Neuronal stem cell (in vitro differentiated cells): ENCODE results near the gene THADA.

Experiments
- DNase-seq: peaks from one replicate; pipeline ENCODE4 v3.0.0-alpha.2; 2013; ENCODE audit warnings: low spot score
- H2AFZ ChIP-seq: one replicate; pipeline ENCODE4 v1.6.1; 2013; ENCODE audit warnings: mild to moderate bottlenecking, low read length, inconsistent platforms
- H2AK5ac ChIP-seq: 2 replicates; pipeline ENCODE4 v1.6.1; 2013; ENCODE audit warnings: low read depth, mild to moderate bottlenecking, inconsistent platforms, low read length, moderate library complexity, mixed read lengths
- H2BK120ac ChIP-seq: 2 replicates; pipeline ENCODE4 v1.6.1; 2013; ENCODE audit warnings: low read depth, mild to moderate bottlenecking, inconsistent platforms, low read length, moderate library complexity, mixed read lengths
- H2BK12ac ChIP-seq: one replicate; pipeline ENCODE4 v1.6.1; 2013; ENCODE audit warnings: low read length, inconsistent platforms
- H2BK15ac ChIP-seq: 2 replicates; pipeline ENCODE4 v1.6.1; 2013; ENCODE audit warnings: mild to moderate bottlenecking, low read length, inconsistent platforms, mixed read lengths
- H2BK5ac ChIP-seq: one replicate; pipeline ENCODE4 v1.6.1; 2013; ENCODE audit warnings: inconsistent platforms, mild to moderate bottlenecking, low read length, moderate library complexity
- H3K14ac ChIP-seq: one replicate; pipeline ENCODE4 v1.6.1; 2013; ENCODE audit warnings: low read length, inconsistent platforms
- H3K18ac ChIP-seq: 2 replicates; pipeline ENCODE4 v1.6.1; 2013; ENCODE audit warnings: low read length, inconsistent platforms
- H3K23ac ChIP-seq: 2 replicates; pipeline ENCODE4 v1.6.1; 2013; ENCODE audit warnings: low read depth, mild to moderate bottlenecking, mixed read lengths, low read length, inconsistent platforms; ENCODE audit not compliant: poor library complexity
- H3K27ac ChIP-seq: replicated peaks from 3 replicates; pipeline ENCODE4 v1.5.1; 2013; ENCODE audit warnings: low read length, inconsistent platforms
- H3K27me3 ChIP-seq, 3 experiments: 2 replicates each; pipeline ENCODE4 v1.6.1; 2013; ENCODE audit warnings: low read length in 3 of 3, mild to moderate bottlenecking in 2 of 3, inconsistent platforms in 1 of 3, low read depth in 1 of 3, mixed read lengths in 1 of 3, moderate library complexity in 1 of 3; ENCODE audit not compliant: control insufficient read depth in 3 of 3, insufficient read depth in 3 of 3
- H3K36me3 ChIP-seq, 2 donors: replicated peaks in 1 of 2; 2 replicates each; pipeline ENCODE4 v1.6.1; 2013; ENCODE audit warnings: low read length in 2 of 2; ENCODE audit not compliant: control insufficient read depth in 2 of 2, insufficient read depth in 2 of 2
- H3K4ac ChIP-seq: 2 replicates; pipeline ENCODE4 v1.6.1; 2013; ENCODE audit warnings: inconsistent platforms, mild to moderate bottlenecking, low read length, moderate library complexity
- H3K4me1 ChIP-seq, 2 donors: 1 replicate in 1 of 2; 2 replicates in 1 of 2; pipeline ENCODE4 v1.6.1; 2013; ENCODE audit warnings: low read length in 2 of 2, low read depth in 1 of 2; ENCODE audit not compliant: control insufficient read depth in 2 of 2, insufficient read depth in 1 of 2
- H3K4me2 ChIP-seq: one replicate; pipeline ENCODE4 v1.6.1; 2013; ENCODE audit warnings: mild to moderate bottlenecking, low read length, inconsistent platforms; ENCODE audit not compliant: insufficient read depth, poor library complexity, severe bottlenecking
- H3K4me3 ChIP-seq, 2 donors: 2 replicates each; pipeline ENCODE4 v1.5.1; 2013; ENCODE audit warnings: low read length in 2 of 2, mild to moderate bottlenecking in 2 of 2, inconsistent platforms in 1 of 2, moderate library complexity in 1 of 2
- H3K79me1 ChIP-seq: one replicate; pipeline ENCODE4 v1.6.1; 2013; ENCODE audit warnings: low read depth, mild to moderate bottlenecking, inconsistent platforms, low read length, moderate library complexity
- H3K9ac ChIP-seq: one replicate; pipeline ENCODE4 v1.6.1; 2013; ENCODE audit warnings: mild to moderate bottlenecking, low read depth, low read length, inconsistent platforms; ENCODE audit not compliant: poor library complexity
- H3K9me3 ChIP-seq, 2 donors: replicated peaks in 1 of 2; 2 replicates each; pipeline versions ENCODE3 to v1.6.1; 2013; ENCODE audit warnings: low read length in 2 of 2, mild to moderate bottlenecking in 2 of 2, inconsistent platforms in 1 of 2, low read depth in 1 of 2, mixed read lengths in 1 of 2, moderate library complexity in 1 of 2; ENCODE audit not compliant: control insufficient read depth in 2 of 2, insufficient read depth in 1 of 2
- H4K8ac ChIP-seq: one replicate; pipeline ENCODE4 v1.6.1; 2013; ENCODE audit warnings: low read depth, mild to moderate bottlenecking, inconsistent platforms, low read length, moderate library complexity
- H4K91ac ChIP-seq: one replicate; pipeline ENCODE4 v1.6.1; 2013; ENCODE audit warnings: low read length, low read depth, mild to moderate bottlenecking, inconsistent platforms; ENCODE audit not compliant: poor library complexity
- WGBS, 2 donors: extraction: QIAGEN DNeasy Blood & Tissue Kit; methylation state at CpG; one replicate each; pipeline ENCODE4 v1.1.7; 2013; ENCODE audit warnings: missing lambda C conversion rate in 2 of 2, mixed read lengths in 1 of 2; ENCODE audit not compliant: insufficient read length in 2 of 2, insufficient replicate concordance in 1 of 2; ENCODE audit errors: extremely low coverage in 2 of 2; 5-methylcytosine and 5-hydroxymethylcytosine counted together

THADA gene

DNA sequence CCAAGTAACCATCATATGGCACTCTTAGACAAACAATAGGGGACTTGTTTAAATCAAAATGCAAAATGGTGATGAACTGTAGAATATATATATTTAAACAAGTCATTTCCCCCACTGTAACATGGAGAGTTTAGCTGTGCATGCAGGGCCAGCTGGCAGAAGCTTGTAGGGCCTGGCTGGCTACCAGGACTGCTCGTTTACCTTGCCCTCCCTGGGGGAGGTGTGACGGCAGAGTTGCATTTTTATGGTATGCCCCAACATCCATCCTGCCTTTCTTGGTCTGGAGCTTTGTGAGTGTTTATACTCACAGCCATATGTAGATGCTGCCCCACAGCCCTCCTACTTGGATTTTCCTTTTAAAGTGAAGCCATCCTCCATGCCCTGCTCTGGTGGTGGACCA, 267.7 kb downstream of the THADA start:
- H3K9ac ChIP-seq = no peak overlapping the region
- no peak overlapping the region for H3K23ac ChIP-seq
- no peak overlapping the region for H2AFZ ChIP-seq
- no peak overlapping the region for H4K8ac ChIP-seq
- H3K4me1 ChIP-seq = peaks cover 0 to 4% of the 10 kb centered on the region in 2 donors
- H3K14ac ChIP-seq = no peak overlapping the region
- H2AK5ac ChIP-seq = no peak overlapping the region
- no peak overlapping the region for H4K91ac ChIP-seq
- no peak overlapping the region for H2BK120ac ChIP-seq
- no peaks in the 10 kb centered on the region for H3K36me3 ChIP-seq
- H2BK15ac ChIP-seq = no peak overlapping the region
- no peak overlapping the region for H3K4me2 ChIP-seq
- no peaks in the 10 kb centered on the region for H3K27me3 ChIP-seq
- H3K27ac ChIP-seq = no peak overlapping the region
- no peak for DNase-seq
- H3K4me3 ChIP-seq = no peak overlapping the region
- no CpG with 5 or more reads among the region's 2 CpGs for WGBS, 2 donors
- no peak overlapping the region for H2BK5ac ChIP-seq
- H3K79me1 ChIP-seq = no peaks in the 10 kb centered on the region
- no peak overlapping the region for H3K4ac ChIP-seq
- H3K9me3 ChIP-seq = no peaks in the 10 kb centered on the region
- H2BK12ac ChIP-seq = no peak overlapping the region
- H3K18ac ChIP-seq = no peak overlapping the region

DNA sequence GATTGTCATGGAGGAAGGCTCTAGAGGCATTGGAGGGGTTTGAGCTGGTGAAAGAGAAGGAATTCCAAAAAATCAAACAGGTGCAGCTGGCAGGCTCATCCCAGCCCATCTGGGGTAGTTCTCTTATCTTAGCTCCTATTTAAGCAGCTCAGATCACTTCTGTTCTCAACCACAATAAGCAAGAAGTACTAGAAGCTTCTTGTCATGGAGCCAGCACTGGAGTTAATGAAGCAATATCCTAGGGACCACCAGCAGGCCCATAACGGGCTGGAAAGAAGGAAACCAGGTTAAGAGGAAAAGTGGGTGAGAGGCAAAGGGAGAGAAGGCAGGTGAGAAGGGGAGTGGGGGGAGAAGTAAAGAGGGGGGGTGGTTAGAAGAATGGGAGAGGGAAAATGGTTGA, 268.7 kb downstream of the THADA start:
- H2BK15ac ChIP-seq = no peak overlapping the region
- no peak overlapping the region for H2AFZ ChIP-seq
- no peak overlapping the region for H2BK12ac ChIP-seq
- H3K36me3 ChIP-seq = no peaks in the 10 kb centered on the region
- no peak overlapping the region for H3K14ac ChIP-seq
- H3K4ac ChIP-seq = no peak overlapping the region
- no peak overlapping the region for H3K4me3 ChIP-seq
- no peak overlapping the region for H2BK5ac ChIP-seq
- H3K27ac ChIP-seq = no peak overlapping the region
- H4K8ac ChIP-seq = no peak overlapping the region
- H3K23ac ChIP-seq = no peak overlapping the region
- H4K91ac ChIP-seq = no peak overlapping the region
- no peaks in the 10 kb centered on the region for H3K4me1 ChIP-seq
- H3K18ac ChIP-seq = no peak overlapping the region
- no peak for DNase-seq
- H3K27me3 ChIP-seq = no peaks in the 10 kb centered on the region
- WGBS, 2 donors = no CpG with 5 or more reads among the region's 1 CpG
- no peak overlapping the region for H3K4me2 ChIP-seq
- H2AK5ac ChIP-seq = no peak overlapping the region
- no peaks in the 10 kb centered on the region for H3K9me3 ChIP-seq
- H3K9ac ChIP-seq = no peak overlapping the region
- no peak overlapping the region for H2BK120ac ChIP-seq
- H3K79me1 ChIP-seq = no peaks in the 10 kb centered on the region

DNA sequence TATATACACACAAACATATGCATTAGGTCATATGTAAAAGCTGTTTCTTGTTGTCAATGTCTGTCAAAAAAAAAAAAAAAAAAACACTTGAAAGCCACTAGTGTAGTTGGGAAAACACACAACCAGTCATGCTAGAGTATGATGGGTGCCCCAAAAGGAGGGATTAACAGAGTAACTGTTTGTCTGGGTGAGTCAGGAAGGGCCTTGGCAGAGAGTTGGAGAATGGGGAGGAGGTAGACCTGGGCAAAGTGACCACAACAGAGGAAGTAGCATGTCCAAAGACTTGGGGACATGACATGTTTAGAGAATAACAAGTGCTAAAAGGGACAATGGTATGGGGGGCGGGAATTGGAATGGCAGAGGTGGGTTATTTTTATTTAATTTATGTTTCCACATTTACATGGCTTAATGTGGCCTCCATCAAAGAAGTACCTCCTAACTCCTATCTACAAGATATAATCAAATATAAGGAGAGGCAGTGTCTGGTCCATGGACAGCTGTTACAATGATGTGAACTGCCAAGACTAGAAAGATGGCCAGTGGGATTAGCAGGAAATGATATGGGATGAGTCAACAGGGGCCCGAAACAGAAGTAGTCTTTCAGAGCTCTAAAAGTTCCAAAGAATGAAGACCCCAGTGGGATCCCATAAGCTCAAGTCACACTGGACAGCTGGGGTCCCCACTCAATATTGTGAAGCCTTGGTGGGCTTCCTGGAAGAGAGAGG, 269.6 kb downstream of the THADA start:
- Histone ChIP-seq H3K4me1 (no peaks in the 10 kb centered on the region), H3K18ac (no peak overlapping the region), H2AK5ac (no peak overlapping the region), H3K27me3 (no peaks in the 10 kb centered on the region), H2BK12ac (no peak overlapping the region), H3K79me1 (peaks cover 1% of the 10 kb centered on the region), H3K14ac (no peak overlapping the region), H2BK120ac (no peak overlapping the region), H2BK5ac (no peak overlapping the region), H3K4me2 (no peak overlapping the region), H2BK15ac (no peak overlapping the region), H4K8ac (no peak overlapping the region), H3K9ac (no peak overlapping the region), H3K23ac (no peak overlapping the region), H3K4me3 (no peak overlapping the region), H2AFZ (no peak overlapping the region), H3K27ac (no peak overlapping the region), H3K4ac (no peak overlapping the region), H3K36me3 (no peaks in the 10 kb centered on the region), H4K91ac (no peak overlapping the region), H3K9me3 (no peaks in the 10 kb centered on the region)
- no CpG with 5 or more reads among the region's 2 CpGs for WGBS, 2 donors
- DNase-seq = no peak

DNA sequence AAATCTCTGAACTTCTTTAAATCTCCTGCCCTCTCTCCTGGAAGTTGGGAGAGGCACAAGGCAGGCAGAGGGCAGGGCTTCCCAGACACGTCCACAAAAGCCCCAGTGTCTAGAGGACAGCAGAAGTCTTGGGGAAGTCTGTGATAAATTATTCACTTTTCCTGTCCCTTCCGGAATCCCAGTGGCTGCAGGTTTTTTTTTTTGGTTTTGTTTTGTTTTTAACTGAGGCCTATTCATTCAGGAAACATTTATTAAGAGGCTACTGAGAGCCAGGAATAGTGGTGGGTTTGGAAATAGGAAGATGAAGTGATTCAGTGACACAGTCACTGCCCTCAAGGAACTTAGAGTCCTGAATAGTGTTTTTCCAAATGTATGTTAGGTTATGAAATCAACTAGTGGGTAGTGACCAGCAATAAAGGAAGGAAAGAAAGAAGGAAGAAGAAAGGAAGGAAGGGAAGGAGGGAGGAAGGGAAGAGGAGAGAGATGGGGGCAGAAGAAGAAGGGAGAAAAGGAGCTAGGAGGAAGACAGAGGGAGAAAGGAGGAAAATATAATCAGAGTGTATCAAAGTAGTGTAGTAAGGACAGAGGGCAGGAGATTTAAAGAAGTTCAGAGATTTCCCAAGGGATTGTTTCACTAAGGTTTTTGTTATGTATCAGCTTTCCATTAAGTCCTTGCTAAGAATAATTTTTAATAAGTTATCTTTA, 270.6 kb downstream of the THADA start:
- Histone ChIP-seq H3K4me1 (no peaks in the 10 kb centered on the region), H3K27me3 (no peaks in the 10 kb centered on the region), H4K91ac (no peak overlapping the region), H3K14ac (no peak overlapping the region), H3K4me2 (no peak overlapping the region), H2AFZ (no peak overlapping the region), H4K8ac (no peak overlapping the region), H3K9ac (no peak overlapping the region), H3K79me1 (peaks cover 1% of the 10 kb centered on the region), H2BK5ac (no peak overlapping the region), H3K27ac (no peak overlapping the region), H3K9me3 (no peaks in the 10 kb centered on the region), H2BK120ac (no peak overlapping the region), H3K4ac (no peak overlapping the region), H3K18ac (no peak overlapping the region), H3K36me3 (no peaks in the 10 kb centered on the region), H3K4me3 (no peak overlapping the region), H3K23ac (no peak overlapping the region), H2BK12ac (no peak overlapping the region), H2AK5ac (no peak overlapping the region), H2BK15ac (no peak overlapping the region)
- no peak for DNase-seq
- WGBS, 2 donors = no CpG with 5 or more reads among the region's 2 CpGs
